ENCODE measurements around the gene SVIL. TPM values are rescaled to one million over a fixed set of nuclear protein-coding genes. Genes with fewer than 3 reads are reported as not detected.
A peak's percentile ranks its signal among the peaks of the same experiment; 100 is the strongest.

SVIL gene
- total RNA-seq, 4 donors from 2014 or later = 1,040 to 1,354 (median 1,121) TPM

GRCh38 chr10:29600067-29600466 lies 34.7 kb downstream of the SVIL start:
- TF ChIP-seq POLR2A (IDR thresholded peaks at IDR 0.05) (no peak), CTCF (IDR thresholded peaks at IDR 0.05 in 4 of 5, conservative IDR thresholded peaks at IDR 0.05 in 1 of 5) (no peak)
- Histone ChIP-seq H3K27ac (peak overlapping the region; percentile 95 to 96 (median 96)), H3K27me3 (no peaks in the 10 kb centered on the region), H3K4me3 (no peak overlapping the region), H3K36me3 (no peaks in the 10 kb centered on the region), H3K9me3 (no peaks in the 10 kb centered on the region), H3K4me1 (peaks cover 95 to 96% of the 10 kb centered on the region in 2 donors)
- no peak for ATAC-seq
- in situ Hi-C loops (cut with MboI; ENCODE audit: low sequenced_read_pairs in 4 of 4) (no loop called here), intact Hi-C loops (cut with DNase I; ENCODE audit: low total_unique reads) (no loop called here)
- no peak for DNase-seq

- TF ChIP-seq POLR2A (IDR thresholded peaks at IDR 0.05) = no peak
- no peak for TF ChIP-seq CTCF (IDR thresholded peaks at IDR 0.05 in 4 of 5, conservative IDR thresholded peaks at IDR 0.05 in 1 of 5)
- H3K9me3 ChIP-seq = no peaks in the 10 kb centered on the region
- peak overlapping the region in 1 of 4 donors; percentile 16 for H3K4me3 ChIP-seq
- intact Hi-C loops (cut with DNase I; ENCODE audit: low total_unique reads) (loop anchor here (5.0 kb wide), 2 partner anchors 133 to 1383 kb away; no protein-coding TSS in a partner anchor), in situ Hi-C loops (cut with MboI; ENCODE audit: low sequenced_read_pairs in 4 of 4) (no loop called here)
- peak overlapping the region; percentile 95 to 96 (median 96) for H3K27ac ChIP-seq
- H3K27me3 ChIP-seq = no peaks in the 10 kb centered on the region
- ATAC-seq (peak; percentile 59 to 61), DNase-seq (peak in 1 of 2 donors; percentile 63)
- H3K4me1 ChIP-seq = peaks cover 97 to 98% of the 10 kb centered on the region in 2 donors
- H3K36me3 ChIP-seq = no peaks in the 10 kb centered on the region
Observed at GRCh38 chr10:29598851-29599311, 35.9 kb downstream of the SVIL start.

- TF ChIP-seq POLR2A (IDR thresholded peaks at IDR 0.05) (no peak), CTCF (IDR thresholded peaks at IDR 0.05 in 4 of 5, conservative IDR thresholded peaks at IDR 0.05 in 1 of 5) (no peak)
- in situ Hi-C loops (cut with MboI; ENCODE audit: low sequenced_read_pairs in 4 of 4) = no loop called here
Observed at GRCh38 chr10:29596826-29597225, 37.9 kb downstream of the SVIL start.

GRCh38 chr10:29596356-29596755 lies 38.4 kb downstream of the SVIL start:
- Histone ChIP-seq H3K27me3 (no peaks in the 10 kb centered on the region), H3K27ac (peak overlapping the region; percentile 95 to 96 (median 96)), H3K4me1 (peaks cover 97 to 98% of the 10 kb centered on the region in 2 donors), H3K9me3 (no peaks in the 10 kb centered on the region), H3K4me3 (peak overlapping the region in 1 of 4 donors; percentile 27), H3K36me3 (no peaks in the 10 kb centered on the region)
- no peak for DNase-seq
- in situ Hi-C loops (cut with MboI; ENCODE audit: low sequenced_read_pairs in 4 of 4) (no loop called here), intact Hi-C loops (cut with DNase I; ENCODE audit: low total_unique reads) (loop anchor here (5.0 kb wide), 2 partner anchors 136 to 1386 kb away; no protein-coding TSS in a partner anchor)
- ATAC-seq = no peak
- no peak for TF ChIP-seq CTCF (IDR thresholded peaks at IDR 0.05 in 4 of 5, conservative IDR thresholded peaks at IDR 0.05 in 1 of 5)
- TF ChIP-seq POLR2A (IDR thresholded peaks at IDR 0.05) = no peak

More at GRCh38 chr10:29596826-29597225, 37.9 kb downstream of the SVIL start:
- Histone ChIP-seq H3K36me3 (no peaks in the 10 kb centered on the region), H3K9me3 (no peaks in the 10 kb centered on the region), H3K4me1 (peaks cover 97 to 98% of the 10 kb centered on the region in 2 donors), H3K27me3 (no peaks in the 10 kb centered on the region), H3K27ac (peak overlapping the region; percentile 95 to 96 (median 96)), H3K4me3 (no peak overlapping the region)
- no peak for ATAC-seq
- no peak for DNase-seq
- intact Hi-C loops (cut with DNase I; ENCODE audit: low total_unique reads) = loop anchor here (5.0 kb wide), 2 partner anchors 135 to 1385 kb away; no protein-coding TSS in a partner anchor
